ENCODE measurements around the gene XXYLT1.

The XXYLT1 gene

DNA sequence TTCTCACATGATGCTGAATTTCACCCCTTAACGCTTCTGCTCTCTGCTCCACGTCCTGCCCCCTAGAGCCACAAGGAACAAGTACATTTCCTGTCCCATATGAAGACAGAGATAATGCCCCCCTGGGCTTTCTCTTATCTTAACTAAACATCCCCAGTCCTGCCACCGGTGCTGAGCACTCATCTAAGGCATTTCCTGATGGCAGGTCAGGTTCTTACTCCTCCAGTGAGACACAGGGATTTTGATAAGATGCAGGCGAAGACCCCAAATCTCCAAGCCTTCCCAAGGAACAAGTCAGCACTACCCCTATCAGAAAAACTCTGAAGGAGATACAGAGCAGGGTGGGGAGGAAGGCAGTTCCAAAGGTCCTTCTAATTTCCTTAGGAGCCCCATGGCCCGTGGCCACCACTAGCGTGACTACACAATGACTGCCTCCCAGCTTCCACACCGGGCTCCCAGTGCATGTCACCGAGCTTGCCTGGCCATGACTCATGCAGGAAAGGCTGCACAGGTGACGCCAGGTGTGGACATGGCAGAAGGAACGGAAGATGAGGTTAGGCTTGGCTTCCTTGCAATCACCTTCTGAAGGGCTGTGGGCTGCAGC, 152.9 kb downstream of the XXYLT1 start:
- H3K36me3 ChIP-seq (ENCODE audit: control insufficient read depth in 2 of 2, insufficient read depth in 1 of 2, low read length in 2 of 2): no peaks in the 10 kb centered on the region
- TF ChIP-seq GLIS1 (tag by site-specific recombination; IDR thresholded peaks at IDR 0.05) (peak; percentile 87), ZNF768 (tag by site-specific recombination; IDR thresholded peaks at IDR 0.05) (no peak)
- no peaks in the 10 kb centered on the region for H3K4me1 ChIP-seq (ENCODE audit: control insufficient read depth, insufficient read depth, low read length)
- H3K27ac ChIP-seq (ENCODE audit: extremely low read depth, low read depth, low read length): no peak overlapping the region
- POLR2A ChIA-PET: no interaction called here
- no peak overlapping the region for H3K4me3 ChIP-seq (ENCODE audit: low read depth, low read length)
- no peaks in the 10 kb centered on the region for H3K9me3 ChIP-seq (ENCODE audit: control insufficient read depth, insufficient read depth, low read depth, low read length)
- CTCF ChIA-PET: interaction anchor here (1.1 kb wide), 1 partner anchor 436 kb away, joined by 3 read pairs; no protein-coding TSS in a partner anchor

DNA sequence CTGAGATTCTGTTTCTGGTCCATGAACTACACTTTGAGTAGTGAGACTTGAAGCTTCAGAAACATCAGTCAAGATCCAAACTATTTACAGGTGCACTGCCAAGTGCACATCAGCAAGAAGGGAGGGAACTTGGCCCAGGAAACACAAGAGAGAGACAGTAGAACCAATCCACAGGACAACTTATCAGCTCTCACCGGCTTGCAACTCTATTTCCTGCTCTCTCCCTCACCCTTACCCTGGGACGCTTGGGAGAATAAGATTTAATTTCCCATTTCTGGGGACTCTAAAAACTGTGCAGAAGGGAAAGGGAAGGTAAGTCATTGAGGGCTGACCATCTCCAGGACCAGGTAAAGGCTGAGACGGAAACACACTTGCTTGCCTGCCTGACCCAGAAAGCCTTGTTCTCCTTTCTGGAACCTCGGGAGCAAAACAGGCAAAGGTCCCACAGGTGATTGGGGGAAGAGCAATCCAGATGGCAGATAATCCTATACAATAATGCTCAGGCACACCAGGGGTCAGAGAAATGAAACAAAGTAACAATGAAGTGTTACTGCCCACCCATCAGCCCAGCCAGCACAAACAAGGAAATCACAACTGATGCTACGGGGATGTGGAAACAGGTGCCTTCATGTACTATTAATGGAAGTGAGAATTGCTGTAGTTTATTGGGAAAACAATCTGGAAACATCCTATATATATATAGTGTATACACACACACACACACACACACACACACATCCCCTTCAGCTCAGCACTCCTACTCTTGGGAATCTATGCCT, 154.4 kb downstream of the XXYLT1 start:
- ChIA-PET CTCF (interaction anchor here (0.9 kb wide), 1 partner anchor 434 kb away, joined by 5 read pairs; no protein-coding TSS in a partner anchor), POLR2A (no interaction called here)
- Histone ChIP-seq H3K36me3 (ENCODE audit: control insufficient read depth in 2 of 2, insufficient read depth in 1 of 2, low read length in 2 of 2) (no peaks in the 10 kb centered on the region), H3K9me3 (ENCODE audit: control insufficient read depth, insufficient read depth, low read depth, low read length) (no peaks in the 10 kb centered on the region), H3K4me3 (ENCODE audit: low read depth, low read length) (no peak overlapping the region), H3K4me1 (ENCODE audit: control insufficient read depth, insufficient read depth, low read length) (no peaks in the 10 kb centered on the region), H3K27ac (ENCODE audit: extremely low read depth, low read depth, low read length) (no peak overlapping the region)
- no peak for TF ChIP-seq ZNF544 (tag by site-specific recombination; IDR thresholded peaks at IDR 0.05)
- TF ChIP-seq, protein P1, sequence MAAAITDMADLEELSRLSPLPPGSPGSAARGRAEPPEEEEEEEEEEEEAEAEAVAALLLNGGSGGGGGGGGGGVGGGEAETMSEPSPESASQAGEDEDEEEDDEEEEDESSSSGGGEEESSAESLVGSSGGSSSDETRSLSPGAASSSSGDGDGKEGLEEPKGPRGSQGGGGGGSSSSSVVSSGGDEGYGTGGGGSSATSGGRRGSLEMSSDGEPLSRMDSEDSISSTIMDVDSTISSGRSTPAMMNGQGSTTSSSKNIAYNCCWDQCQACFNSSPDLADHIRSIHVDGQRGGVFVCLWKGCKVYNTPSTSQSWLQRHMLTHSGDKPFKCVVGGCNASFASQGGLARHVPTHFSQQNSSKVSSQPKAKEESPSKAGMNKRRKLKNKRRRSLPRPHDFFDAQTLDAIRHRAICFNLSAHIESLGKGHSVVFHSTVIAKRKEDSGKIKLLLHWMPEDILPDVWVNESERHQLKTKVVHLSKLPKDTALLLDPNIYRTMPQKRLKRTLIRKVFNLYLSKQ (tag by site-specific recombination; IDR thresholded peaks at IDR 0.05; ENCODE audit: borderline replicate concordance): no peak
- TF ChIP-seq REPIN1 (tag by site-specific recombination; IDR thresholded peaks at IDR 0.05; ENCODE audit: low read depth): no peak
- no peak for TF ChIP-seq ZNF561 (tag by site-specific recombination; IDR thresholded peaks at IDR 0.05; ENCODE audit: borderline replicate concordance)
- no peak for TF ChIP-seq ZBTB7A (tag by site-specific recombination; IDR thresholded peaks at IDR 0.05; ENCODE audit: low read depth)
- no peak for TF ChIP-seq ZNF354C (tag by site-specific recombination; IDR thresholded peaks at IDR 0.05; ENCODE audit: borderline replicate concordance, low read depth)
- no peak for TF ChIP-seq ZNF324 (tag by site-specific recombination; IDR thresholded peaks at IDR 0.05)

GRCh38 chr3:195115600-195116406, 155.2 kb downstream of the XXYLT1 start:
- Histone ChIP-seq H3K9me3 (ENCODE audit: control insufficient read depth, insufficient read depth, low read depth, low read length) (no peaks in the 10 kb centered on the region), H3K27ac (ENCODE audit: extremely low read depth, low read depth, low read length) (no peak overlapping the region), H3K4me1 (ENCODE audit: control insufficient read depth, insufficient read depth, low read length) (no peaks in the 10 kb centered on the region), H3K4me3 (ENCODE audit: low read depth, low read length) (no peak overlapping the region), H3K36me3 (ENCODE audit: control insufficient read depth in 2 of 2, insufficient read depth in 1 of 2, low read length in 2 of 2) (no peaks in the 10 kb centered on the region)
- POLR2A ChIA-PET: no interaction called here
- CTCF ChIA-PET: interaction anchor here (0.7 to 1.5 kb wide), 2 partner anchors 9 to 433 kb away, joined by 3 to 4 read pairs; no protein-coding TSS in a partner anchor
- no peak for TF ChIP-seq ZNF292 (tag by site-specific recombination; IDR thresholded peaks at IDR 0.05; ENCODE audit: borderline replicate concordance, low read depth)
- TF ChIP-seq ZNF654 (tag by site-specific recombination; IDR thresholded peaks at IDR 0.05; ENCODE audit: low read depth): no peak
- TF ChIP-seq ZNF16 (tag by site-specific recombination; IDR thresholded peaks at IDR 0.05; ENCODE audit: low read depth): no peak
- no peak for TF ChIP-seq ZNF658 (tag by site-specific recombination; IDR thresholded peaks at IDR 0.05)
- TF ChIP-seq ZNF114 (tag by site-specific recombination; IDR thresholded peaks at IDR 0.05): no peak
- no peak for TF ChIP-seq ZBTB1 (tag by site-specific recombination; IDR thresholded peaks at IDR 0.05)
- TF ChIP-seq PRDM6 (tag by site-specific recombination; IDR thresholded peaks at IDR 0.05): no peak
- no peak for TF ChIP-seq ZNF175 (tag by site-specific recombination; IDR thresholded peaks at IDR 0.05)
- no peak for TF ChIP-seq HOXA7 (CRISPR knock-in tag; IDR thresholded peaks at IDR 0.05; ENCODE audit: borderline replicate concordance)
- TF ChIP-seq ZNF707 (tag by site-specific recombination; IDR thresholded peaks at IDR 0.05): no peak
- no peak for TF ChIP-seq BCL6B (tag by site-specific recombination; IDR thresholded peaks at IDR 0.05)
- no peak for TF ChIP-seq ZNF664 (tag by site-specific recombination; IDR thresholded peaks at IDR 0.05)
- no peak for TF ChIP-seq PRDM1 (tag by site-specific recombination; IDR thresholded peaks at IDR 0.05)

Measured in HEK293 (cell line).